Inferior parietal cortex (tissue), 1 donor: ENCODE results near the gene PDK2.

Experiments used
- DNase-seq: peaks from one replicate; pipeline ENCODE4 v3.0.0-alpha.2; 2016; ENCODE audit errors: extremely low spot score

Gene PDK2

GRCh38 chr17:50079334-50080095 is 15.6 kb upstream of the PDK2 start:
- no peak for DNase-seq

DNA sequence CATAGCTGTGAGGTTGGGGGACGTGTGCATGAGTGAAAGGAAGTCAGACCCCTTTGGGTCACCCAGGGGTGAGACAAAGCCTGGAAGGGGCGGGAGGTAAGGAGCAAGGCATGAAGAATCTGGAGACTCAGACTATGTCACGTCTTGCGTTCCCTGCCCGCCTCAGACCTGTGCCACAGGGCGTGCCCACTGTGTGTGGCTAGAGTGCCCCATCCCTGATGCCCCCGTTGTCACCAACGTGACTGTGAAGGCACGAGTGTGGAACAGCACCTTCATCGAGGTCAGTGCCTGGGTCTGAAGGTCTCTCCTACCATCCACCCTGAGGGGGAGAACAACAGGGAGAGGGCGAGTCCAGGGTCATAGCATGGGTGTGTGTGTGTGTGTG is 15.1 kb upstream of the PDK2 start:
- no peak for DNase-seq

DNA sequence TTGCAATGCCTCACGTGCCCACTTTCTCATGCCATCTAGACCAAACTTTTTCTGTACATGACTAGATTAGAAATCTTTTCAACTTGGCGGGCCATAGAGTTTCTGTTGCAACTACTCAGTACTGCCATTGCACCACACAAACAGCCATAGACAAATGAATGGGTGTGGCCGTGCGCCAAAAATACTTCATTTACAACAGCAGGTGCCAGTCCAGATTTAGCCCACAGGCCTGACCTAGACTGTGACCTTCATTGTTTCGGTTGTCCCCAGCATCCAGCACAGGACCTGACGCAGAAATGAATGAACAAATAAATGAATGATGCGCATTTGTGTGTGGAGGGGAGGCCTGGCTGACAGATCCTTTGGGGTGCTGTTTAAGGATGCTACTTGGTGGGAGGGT is 14.3 kb upstream of the PDK2 start:
- DNase-seq: no peak

DNA sequence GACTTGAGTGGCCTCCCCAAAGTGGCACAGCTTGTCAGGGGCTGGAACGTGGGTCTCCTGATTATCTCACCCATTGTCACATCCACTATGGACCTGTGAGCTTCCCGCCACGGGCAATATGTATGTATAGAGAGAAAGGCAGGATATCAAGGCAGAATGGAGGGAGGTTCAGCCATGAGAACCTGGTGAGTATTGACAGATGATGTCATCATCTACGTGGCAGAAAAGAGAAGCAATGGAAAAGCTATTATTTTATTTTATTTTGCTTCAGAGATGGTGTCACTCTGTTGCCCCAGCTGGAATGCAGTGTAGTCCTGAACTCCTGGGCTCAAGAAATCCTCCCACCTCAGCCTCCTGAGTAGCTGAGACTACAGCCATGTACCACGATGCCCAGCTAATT is 13.4 kb upstream of the PDK2 start:
- DNase-seq: no peak

DNA sequence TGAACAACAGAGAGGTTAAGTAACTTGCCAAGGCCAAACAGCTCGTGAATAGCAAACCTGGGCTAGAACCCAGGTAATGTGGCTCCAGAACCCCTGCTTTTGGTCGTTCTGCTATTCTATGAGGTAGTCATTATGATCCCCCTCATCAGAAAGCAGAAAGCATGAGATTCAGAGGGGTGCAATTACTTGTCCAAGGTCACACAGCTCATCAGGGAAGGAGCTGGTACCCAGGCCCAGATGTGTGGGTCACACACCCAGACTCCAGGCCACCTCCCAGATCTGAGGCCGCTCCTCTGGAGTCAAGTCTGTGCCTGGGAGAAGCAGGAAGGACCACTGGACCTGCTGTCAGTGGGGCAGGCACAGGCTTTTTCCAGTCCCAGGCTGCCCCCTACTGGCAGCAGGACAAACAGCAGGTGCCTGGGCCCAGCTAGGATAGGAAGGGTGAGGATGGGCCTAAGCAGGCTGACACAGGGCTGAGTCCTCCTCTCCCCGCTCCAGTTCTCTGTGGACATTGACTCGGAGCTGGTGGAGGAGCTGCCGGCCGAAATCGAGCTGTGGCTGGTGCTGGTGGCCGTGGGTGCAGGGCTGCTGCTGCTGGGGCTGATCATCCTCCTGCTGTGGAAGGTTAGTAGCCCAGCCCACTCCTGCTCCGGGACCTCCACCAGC is 7.8 kb upstream of the PDK2 start:
- DNase-seq: no peak

DNA sequence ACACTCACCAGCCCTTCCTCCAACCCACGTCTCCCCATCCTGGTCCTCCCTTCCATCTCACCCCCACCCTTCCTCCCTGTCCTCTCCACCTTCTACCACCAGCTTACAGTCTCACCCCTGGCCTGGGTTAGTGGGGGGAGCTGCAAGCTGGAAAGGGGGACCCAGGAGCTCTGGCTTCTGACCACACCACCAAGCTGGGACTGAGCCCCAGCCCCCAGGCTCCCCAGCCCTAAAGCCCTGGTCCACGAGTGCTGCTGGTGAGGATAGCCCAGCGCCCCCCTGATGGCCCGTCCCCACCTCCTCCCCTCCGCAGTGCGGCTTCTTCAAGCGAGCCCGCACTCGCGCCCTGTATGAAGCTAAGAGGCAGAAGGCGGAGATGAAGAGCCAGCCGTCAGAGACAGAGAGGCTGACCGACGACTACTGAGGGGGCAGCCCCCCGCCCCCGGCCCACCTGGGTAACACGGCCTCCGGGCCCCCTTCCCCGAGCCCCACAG is 7.2 kb upstream of the PDK2 start:
- no peak for DNase-seq

DNA sequence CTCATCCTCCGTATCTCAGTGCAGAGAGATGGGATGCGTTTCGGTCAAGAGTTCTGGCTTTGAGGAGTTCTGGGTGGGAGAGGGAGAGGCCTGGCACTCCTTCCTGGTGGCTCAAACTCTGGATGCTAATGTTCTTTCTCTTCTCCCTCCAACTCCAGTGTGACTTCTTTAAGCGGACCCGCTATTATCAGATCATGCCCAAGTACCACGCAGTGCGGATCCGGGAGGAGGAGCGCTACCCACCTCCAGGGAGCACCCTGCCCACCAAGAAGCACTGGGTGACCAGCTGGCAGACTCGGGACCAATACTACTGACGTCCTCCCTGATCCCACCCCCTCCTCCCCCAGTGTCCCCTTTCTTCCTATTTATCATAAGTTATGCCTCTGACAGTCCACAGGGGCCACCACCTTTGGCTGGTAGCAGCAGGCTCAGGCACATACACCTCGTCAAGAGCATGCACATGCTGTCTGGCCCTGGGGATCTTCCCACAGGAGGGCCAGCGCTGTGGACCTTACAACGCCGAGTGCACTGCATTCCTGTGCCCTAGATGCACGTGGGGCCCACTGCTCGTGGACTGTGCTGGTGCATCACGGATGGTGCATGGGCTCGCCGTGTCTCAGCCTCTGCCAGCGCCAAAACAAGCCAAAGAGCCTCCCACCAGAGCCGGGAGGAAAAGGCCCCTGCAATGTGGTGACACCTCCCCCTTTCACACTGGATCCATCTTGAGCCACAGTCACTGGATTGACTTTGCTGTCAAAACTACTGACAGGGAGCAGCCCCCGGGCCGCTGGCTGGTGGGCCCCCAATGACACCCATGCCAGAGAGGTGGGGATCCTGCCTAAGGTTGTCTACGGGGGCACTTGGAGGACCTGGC is 6.0 kb upstream of the PDK2 start:
- DNase-seq: no peak

DNA sequence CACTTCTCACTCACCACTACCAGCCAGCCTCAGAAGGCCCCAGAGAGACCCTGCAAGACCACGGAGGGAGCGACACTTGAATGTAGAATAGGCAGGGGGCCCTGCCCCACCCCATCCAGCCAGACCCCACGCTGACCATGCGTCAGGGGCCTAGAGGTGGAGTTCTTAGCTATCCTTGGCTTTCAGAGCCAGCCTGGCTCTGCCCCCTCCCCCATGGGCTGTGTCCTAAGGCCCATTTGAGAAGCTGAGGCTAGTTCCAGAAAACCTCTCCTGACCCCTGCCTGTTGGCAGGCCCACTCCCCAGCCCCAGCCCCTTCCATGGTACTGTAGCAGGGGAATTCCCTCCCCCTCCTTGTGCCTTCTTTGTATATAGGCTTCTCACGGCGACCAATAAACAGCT is 5.1 kb upstream of the PDK2 start:
- no peak for DNase-seq

GRCh38 chr17:50090971-50091917 is 3.9 kb upstream of the PDK2 start:
- no peak for DNase-seq

GRCh38 chr17:50091918-50092285 is 3.2 kb upstream of the PDK2 start:
- DNase-seq: no peak

- DNase-seq: no peak
These were observed 1.9 kb upstream of the PDK2 start for GRCh38 chr17:50093246-50093645.

DNA sequence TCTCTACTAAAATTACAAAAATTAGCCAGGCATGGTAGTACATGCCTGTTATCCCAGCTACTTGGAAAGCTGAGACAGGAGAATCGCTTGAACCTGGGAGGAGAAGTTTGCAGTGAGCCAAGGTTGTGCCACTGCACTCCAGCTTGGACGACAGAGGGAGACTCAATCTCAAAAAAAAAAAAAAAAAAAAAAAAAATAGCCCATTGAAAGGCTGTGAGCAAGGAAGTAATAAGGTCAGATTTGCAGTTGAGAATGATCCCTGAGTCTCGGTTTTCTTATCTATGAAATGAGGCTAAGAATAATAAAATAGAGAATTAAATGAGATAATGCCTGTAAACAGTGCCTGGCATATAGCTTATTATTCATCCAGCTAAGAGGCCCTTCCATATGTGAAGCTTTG is 1.3 kb upstream of the PDK2 start:
- no peak for DNase-seq

GRCh38 chr17:50094243-50094752 is 853 bp upstream of the PDK2 start:
- peak; percentile 99 for DNase-seq

- DNase-seq: no peak
These were observed 481 bp downstream of the PDK2 start for GRCh38 chr17:50095626-50096037.

- no peak for DNase-seq
These were observed 941 bp downstream of the PDK2 start for GRCh38 chr17:50096092-50096491.

DNA sequence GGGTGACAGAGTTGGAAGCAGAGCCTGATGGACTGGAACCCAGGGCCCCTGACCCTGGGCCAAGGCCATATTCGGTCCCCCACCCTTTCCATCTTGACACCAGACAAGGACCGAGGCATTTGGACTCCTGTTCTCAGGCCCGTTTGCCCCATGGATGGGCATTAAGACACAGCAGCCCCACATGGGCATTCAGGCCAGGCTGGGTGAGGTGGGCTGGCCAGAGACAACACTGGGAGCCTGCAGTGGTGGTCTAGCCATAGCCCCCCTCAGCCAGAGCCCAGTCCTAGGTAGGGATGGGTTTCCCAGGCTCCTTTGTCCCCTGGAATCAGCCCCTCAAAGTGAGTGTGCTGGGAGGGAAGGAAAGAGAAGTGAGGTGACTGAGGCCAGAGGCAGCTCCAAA is 1.6 kb downstream of the PDK2 start:
- no peak for DNase-seq

DNA sequence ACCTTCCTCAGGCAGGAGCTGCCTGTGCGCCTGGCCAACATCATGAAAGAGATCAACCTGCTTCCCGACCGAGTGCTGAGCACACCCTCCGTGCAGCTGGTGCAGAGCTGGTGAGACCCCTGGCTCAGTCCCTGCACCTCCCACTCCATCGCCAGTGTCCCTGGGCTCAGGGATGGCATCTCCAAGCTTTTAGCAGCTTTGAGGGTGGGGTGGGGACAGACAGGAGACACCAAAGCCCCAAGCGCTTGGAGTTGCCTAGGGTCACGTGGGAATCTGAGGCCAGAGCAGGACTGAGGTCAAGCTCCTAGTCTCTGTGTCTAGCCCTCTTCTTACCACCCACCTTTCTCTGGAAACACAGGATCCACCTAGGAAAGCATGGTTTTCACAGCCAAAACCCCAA is 2.3 kb downstream of the PDK2 start:
- no peak for DNase-seq

- no peak for DNase-seq
These were observed 2.8 kb downstream of the PDK2 start for GRCh38 chr17:50097926-50098325.

- no peak for DNase-seq
These were observed 3.4 kb downstream of the PDK2 start for GRCh38 chr17:50098583-50098982.

- DNase-seq: no peak
These were observed 3.9 kb downstream of the PDK2 start for GRCh38 chr17:50099003-50099402.

GRCh38 chr17:50100480-50100883 is 5.3 kb downstream of the PDK2 start:
- no peak for DNase-seq
